Measurements from ENCODE around the gene ZBTB3. TPM values are rescaled to one million over a fixed set of nuclear protein-coding genes. Genes with fewer than 3 reads are reported as not detected.

ZBTB3 gene
- 1 to 10 TPM; 1.7 to 4.2 (median 2.9) TPM for polyA plus RNA-seq

DNA sequence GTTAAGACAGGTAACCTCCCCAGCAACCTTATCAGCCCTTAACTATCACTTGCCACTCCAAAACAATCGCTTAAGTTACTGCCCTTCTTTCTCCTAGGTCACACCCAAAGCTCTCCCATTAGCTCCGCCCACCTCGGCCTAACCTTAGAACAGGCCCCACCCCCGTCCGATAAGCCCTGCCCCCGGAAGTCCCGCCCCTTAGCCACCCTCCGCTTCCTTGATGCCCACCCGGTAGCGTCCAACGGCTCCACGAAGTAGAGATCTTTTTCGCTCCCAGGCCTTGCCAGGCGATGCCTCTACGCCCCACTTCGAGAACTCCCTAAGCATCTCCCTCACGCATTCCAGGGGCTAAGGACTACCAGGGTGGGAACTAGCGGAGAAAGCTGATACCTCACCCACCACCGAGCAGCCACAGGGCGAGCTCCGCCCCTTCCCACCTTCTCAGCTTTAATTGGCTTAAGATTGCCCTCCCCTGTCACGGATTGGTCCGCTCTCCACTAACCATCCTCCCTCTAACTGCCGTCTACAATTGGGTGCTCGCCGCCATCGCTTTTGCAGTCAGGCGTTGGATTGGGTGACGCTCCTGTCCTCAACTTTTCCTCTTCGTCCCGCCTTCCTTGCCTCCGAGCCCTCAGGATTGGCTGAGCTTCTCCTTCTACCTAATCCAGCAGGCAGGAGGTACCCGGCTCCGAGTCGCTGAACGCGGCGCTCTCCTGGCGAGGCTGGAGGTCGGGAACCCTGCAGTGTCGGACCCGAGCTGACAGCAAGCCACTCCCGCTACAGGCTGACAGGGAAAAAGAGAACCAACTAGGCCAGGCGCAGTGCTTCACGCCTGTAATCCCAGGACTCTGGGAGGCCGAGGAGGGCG lies at the start of gene ZBTB3:
TSS of gene ZBTB3 (minus strand) at position 425 of the 868 bp plus-strand sequence. CDS start 496 bp downstream, outside the sequence.
- H3K27ac ChIP-seq (ENCODE audit: low read depth, low read length): peak within 1 kb of the TSS; percentile 12
- 0 to 1% (median 1%) methylated on average over 45 to 47 of the region's 47 CpGs for WGBS, 3 donors

DNA sequence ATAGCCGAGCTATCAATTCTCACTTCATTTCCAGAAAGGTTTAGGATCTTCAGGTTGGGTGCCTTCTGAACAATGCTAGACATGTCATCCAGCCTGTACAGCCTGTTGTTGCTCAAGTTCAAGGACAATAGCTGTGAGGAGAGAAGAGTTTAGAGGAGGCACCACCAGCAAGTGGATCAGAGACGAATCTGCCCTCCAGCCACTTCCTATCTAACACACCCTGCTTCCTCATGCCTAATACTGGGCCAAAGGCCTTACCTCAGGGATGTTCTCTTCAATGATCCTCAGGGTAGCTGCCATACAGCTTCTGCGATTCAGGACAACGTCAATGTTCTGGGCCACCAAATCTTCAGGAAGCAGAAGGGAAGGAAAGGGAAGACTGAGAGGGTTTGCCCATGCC lies 47.1 kb upstream of the ZBTB3 start:
- H3K27ac ChIP-seq (ENCODE audit: low read depth, low read length): no peak overlapping the region
- WGBS, 3 donors: 80 to 86% (median 84%) methylated on average over 4 of the region's 4 CpGs

DNA sequence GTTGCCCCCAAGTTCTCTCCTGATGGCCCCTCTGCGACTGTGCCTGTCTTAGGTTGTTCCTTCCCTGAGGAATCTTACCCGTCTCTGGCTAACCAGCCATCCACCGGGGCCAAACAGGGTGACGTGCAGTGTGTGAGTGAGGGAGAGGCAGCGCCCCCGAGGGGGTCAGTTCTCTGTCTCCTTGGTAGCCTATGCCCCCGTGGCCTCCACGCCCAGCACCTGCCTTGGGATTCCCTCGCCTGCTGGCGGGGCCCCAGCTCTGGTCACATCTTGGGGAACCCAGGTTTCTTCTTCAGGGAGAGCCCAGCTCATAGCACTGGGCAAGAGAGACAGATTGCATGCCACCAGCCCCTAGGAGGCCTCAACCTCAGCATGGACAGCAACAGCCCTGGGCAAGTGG lies 45.5 kb upstream of the ZBTB3 start:
- no peak overlapping the region for H3K27ac ChIP-seq (ENCODE audit: low read depth, low read length)
- 92 to 95% (median 93%) methylated on average over 8 to 10 of the region's 10 CpGs for WGBS, 3 donors

DNA sequence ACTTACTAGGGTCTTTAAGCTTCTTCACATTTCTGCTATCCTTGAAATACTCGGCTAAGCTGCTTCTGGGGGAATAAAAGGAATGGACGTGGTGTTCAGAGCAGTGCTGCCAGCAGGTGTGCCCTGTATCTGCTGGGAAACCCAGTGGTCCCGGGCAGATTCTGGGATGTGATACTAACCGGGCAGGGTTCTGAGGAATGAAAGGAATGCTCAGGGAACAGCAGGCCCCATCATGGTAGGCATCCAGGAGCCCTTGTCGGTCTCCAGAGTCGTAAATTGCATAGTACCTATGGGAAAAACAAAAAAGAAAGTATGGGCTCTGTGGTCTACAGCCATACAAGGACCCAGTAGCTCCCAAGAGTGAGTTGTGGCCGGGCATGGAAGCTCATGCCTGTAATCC lies 42.3 kb upstream of the ZBTB3 start:
- 88 to 91% (median 89%) methylated on average over 7 of the region's 7 CpGs for WGBS, 3 donors
- H3K27ac ChIP-seq (ENCODE audit: low read depth, low read length): no peak overlapping the region

DNA sequence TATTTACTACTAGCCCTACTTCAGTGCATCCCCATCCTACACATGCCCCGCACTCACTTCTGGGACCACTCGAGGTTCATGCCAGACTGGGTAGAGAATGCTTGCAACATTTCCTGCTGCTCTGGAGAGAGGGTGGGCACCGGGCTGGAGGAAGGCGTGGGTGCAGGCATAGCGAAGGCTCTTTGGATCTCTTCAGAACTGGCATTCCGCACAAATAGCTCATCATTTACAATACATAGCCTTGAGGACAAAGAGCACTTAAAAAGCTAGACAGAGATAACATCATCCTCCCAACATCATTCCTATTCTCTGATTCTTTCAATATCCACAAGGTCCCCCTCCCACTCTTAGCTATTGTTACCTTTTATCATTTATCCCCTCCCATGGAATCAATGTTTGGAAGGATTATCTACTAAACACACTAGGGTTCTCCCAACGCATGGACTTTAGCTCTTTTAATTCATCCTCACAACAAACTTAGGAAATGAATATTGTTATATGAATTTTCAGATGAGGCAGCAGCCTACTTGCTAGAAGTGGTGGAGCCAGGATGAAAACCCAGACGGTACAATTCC lies 40.3 kb upstream of the ZBTB3 start:
- 75 to 91% (median 81%) methylated on average over 8 of the region's 8 CpGs for WGBS, 3 donors
- H3K27ac ChIP-seq (ENCODE audit: low read depth, low read length): no peak overlapping the region

DNA sequence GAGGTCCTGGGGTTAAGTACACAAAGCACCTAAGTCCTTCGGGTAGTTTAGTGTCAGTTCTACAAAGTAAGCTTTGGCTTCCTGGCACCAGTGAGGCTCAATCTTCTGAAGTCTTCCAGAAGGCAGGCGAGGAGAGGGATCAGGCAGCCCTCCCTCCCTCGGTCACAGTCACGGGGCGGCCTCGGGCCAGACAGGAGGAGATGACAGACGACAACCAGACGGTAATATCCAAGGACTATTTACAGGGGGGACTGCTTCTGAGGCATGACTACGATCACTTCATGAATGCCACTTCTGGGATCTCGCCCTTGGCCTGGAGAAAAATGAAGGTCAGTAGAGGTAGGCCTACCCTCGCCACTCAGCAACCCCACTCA lies 38.2 kb upstream of the ZBTB3 start:
- H3K27ac ChIP-seq (ENCODE audit: low read depth, low read length): no peak overlapping the region
- 23 to 33% (median 28%) methylated on average over 11 of the region's 11 CpGs for WGBS, 3 donors

DNA sequence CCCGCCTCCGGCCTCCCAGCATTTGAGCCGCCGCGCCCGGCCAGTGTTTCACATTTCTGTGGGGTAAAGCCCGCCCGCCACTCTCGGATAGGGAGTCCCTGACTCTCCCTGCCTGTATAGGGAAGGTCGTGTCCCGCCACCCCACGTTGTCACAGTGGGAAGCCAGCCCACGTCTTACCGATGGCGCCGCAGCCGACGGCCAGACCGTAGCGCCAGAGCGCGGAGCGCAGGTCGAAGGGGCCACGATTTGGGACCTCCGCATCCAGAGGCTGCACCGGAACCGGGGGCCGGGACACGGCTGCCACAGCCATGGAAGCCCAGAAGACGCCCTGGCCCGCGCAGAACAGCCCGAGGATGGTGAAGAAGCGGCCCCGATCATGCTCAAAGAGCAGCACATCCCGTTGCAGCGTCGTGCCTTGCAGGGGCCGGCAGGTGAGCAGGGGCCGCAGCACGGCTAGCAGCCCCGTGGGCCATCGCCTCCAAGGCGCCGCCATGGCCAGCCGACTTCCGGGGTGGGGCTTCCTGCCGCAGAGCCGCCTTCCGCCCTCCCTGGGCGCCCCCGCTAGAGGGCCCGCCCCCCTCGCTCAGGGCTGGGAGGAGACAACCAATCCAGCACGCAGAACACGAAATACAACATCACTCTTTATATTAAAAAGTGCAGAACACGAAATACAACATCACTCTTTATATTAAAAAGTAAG lies 37.7 kb upstream of the ZBTB3 start, which contains the start of gene TMEM223:
TSS of gene TMEM223 (minus strand) at position 506 of the 701 bp plus-strand sequence. CDS start at position 494, 12 bp downstream.
- WGBS, 3 donors: 0% methylated on average over 57 to 58 of the region's 58 CpGs

DNA sequence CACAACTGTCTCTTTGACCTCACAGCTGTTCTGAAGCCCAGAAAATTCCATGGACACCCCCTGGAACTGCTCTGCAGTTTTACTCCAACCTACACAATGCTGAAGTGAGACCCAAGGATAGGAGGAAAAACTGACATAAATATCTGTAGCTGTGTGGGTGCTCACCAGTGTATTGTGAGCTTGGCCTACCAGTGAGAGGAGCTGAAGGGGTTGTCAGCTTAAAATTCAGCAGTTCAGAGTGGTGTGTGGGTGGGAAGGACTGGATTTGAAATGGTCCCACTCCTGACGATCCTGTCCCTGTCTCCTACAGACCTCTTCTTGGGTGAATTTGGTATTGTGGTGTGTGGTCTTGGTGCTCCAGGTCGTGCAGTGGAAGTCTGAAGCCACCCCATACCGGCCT lies 35.6 kb upstream of the ZBTB3 start:
- 64 to 68% (median 65%) methylated on average over 3 of the region's 3 CpGs for WGBS, 3 donors
- no peak overlapping the region for H3K27ac ChIP-seq (ENCODE audit: low read depth, low read length)

More for the DNA sequence above, 37.7 kb upstream of the ZBTB3 start, which contains the start of gene TMEM223:
- no peak within 1 kb of the TSS for H3K27ac ChIP-seq (ENCODE audit: low read depth, low read length)

DNA sequence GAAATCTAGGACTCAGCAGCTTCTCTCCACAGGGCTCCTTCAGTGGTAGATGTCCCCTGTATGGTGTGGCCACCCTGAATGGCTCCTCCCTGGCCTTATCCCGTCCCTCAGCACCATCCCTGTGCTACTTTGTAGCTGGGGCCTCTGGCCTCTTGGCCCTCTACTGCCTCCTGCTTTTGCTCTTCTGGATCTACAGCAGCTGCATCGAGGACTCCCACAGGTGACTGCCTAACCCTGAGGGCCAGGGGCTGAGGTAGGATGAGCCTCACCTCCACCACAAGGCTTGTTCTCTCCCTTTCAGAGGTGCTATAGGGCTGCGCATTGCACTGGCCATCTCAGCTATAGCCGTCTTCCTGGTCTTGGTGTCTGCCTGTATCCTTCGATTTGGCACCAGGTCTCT lies 35.0 kb upstream of the ZBTB3 start:
- 65 to 79% (median 77%) methylated on average over 5 of the region's 5 CpGs for WGBS, 3 donors
- no peak overlapping the region for H3K27ac ChIP-seq (ENCODE audit: low read depth, low read length)

DNA sequence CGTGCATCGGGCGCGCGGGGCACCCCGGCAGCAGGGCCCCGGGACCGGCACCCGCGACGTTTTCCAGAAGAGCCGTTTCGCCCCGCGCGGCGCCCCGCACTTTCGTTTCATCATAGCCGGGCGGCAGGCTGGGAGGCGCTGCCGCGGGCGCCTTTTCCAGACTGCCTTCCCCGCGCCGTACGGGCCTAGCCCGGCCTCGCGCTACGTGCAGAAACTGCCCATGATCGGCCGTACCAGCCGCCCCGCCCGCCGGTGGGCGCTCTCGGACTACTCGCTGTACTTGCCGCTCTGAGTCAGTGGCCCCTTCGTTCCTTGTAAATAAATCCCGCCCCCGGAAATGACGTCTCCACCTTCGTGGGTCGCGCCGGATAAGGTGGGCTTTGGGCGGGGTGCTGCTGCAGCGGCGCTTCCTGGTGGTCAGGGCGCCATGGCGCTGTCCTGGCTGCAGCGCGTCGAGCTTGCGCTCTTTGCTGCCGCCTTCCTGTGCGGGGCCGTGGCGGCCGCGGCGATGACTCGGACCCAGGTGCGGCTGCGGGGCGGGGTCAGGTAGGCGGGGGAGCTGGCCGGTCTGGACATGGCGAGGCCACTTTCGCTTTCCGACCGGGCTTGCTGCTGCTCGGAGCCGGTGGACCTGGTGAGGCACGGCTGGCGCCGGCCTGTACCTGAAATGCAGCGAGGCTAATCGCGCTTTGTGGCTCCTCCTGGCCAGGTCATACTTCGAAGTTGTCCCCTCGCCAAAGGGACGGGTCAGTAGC lies 33.2 kb upstream of the ZBTB3 start, which contains the start of gene TMEM179B:
TSS of gene TMEM179B (plus strand) at position 398 of the 755 bp plus-strand sequence. CDS start at position 428, 30 bp downstream.
- WGBS, 3 donors: 0 to 1% (median 0%) methylated on average over 87 to 88 of the region's 88 CpGs
- H3K27ac ChIP-seq (ENCODE audit: low read depth, low read length): peak within 1 kb of the TSS; percentile 58

DNA sequence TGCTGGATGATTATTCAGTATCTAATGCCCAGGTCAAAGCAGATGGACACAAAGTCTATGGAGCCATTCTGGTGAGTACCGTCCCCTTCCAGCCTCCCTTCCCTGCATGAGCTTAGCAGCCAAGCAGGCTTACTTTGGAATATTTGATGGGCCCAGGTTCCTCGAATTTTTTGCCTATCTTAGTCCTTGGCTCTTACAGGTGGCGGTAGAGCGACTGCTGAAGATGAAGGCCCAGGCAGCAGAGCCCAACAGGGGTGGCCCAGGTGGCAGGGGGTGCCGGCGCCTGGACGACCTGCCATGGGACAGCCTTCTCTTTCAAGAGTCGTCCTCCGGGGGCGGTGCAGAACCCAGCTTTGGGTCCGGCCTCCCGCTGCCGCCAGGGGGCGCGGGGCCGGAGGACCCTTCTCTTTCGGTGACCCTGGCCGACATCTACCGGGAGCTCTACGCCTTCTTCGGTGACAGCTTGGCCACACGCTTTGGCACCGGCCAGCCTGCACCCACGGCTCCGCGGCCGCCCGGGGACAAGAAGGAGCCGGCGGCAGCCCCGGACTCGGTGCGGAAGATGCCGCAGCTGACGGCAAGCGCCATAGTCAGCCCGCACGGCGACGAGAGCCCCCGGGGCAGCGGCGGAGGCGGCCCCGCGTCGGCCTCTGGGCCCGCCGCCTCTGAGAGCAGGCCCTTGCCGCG lies 32.5 kb upstream of the ZBTB3 start:
- WGBS, 3 donors: 1 to 2% (median 1%) methylated on average over 50 to 51 of the region's 51 CpGs

DNA sequence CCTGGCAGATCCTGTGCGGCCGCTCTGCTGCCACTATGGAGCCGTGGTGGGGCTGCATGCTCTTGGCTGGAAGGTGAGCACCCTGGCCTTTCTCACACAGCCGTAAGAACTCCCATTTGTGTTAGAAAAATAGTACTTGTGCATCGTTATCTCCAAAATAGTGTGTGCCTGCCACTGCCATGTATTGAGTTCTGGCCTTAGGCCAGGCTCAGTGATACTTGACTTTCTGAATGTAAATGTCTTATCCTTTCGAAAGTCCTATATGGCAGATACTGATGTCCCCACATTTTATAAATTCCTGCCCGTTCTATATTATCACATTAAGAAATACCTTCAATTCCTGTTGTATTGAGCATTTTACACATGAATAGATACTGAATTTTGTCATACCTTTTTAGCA lies 28.8 kb upstream of the ZBTB3 start:
- 91 to 95% (median 94%) methylated on average over 7 of the region's 7 CpGs for WGBS, 3 donors
- no peak overlapping the region for H3K27ac ChIP-seq (ENCODE audit: low read depth, low read length)

More for the DNA sequence above, 32.5 kb upstream of the ZBTB3 start:
- peak overlapping the region; percentile 58 for H3K27ac ChIP-seq (ENCODE audit: low read depth, low read length)

DNA sequence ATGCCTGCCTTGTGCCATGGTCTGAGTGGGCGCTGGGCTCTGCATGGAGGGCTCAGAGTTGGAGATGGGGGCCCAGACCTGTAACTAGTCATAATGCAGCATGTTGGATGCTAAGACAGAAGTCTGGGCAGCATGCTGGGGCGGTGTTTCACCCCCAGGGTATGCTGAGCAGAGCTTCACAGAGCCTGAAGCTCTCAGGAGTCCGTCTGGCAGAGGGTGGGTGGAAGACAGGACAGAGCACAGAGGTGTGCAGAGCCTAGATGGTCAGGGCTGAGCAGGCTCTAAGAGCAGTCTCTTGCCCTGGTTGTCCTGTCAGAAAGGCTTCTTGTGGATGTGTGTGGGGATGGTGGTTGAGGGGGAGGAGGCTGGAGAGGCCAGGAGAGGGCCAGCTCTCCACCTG lies 24.5 kb upstream of the ZBTB3 start:
- WGBS, 3 donors: 94 to 96% (median 95%) methylated on average over 3 of the region's 3 CpGs
- H3K27ac ChIP-seq (ENCODE audit: low read depth, low read length): no peak overlapping the region

DNA sequence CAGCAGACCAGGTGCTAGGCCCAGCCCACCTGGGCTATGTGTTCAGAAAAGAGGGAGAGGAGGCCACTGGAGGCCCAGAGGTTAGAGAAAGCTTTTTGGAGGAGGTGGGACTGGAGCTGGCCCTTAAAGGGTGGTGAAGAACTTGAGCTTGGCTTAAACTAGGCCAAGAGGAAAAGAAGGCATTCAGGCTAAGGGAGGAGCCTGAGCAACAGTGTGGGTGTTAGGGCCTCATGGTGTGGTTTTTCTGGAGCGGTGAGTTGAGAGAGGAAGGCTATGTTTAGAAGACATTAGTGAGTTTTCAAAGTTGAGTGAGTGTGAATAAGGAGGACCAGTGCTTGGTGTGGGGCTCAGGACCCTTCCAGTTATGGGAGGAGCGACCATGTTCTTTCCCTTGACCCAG lies 23.4 kb upstream of the ZBTB3 start:
- H3K27ac ChIP-seq (ENCODE audit: low read depth, low read length): no peak overlapping the region
- WGBS, 3 donors: 86 to 97% (median 93%) methylated on average over 2 of the region's 2 CpGs

DNA sequence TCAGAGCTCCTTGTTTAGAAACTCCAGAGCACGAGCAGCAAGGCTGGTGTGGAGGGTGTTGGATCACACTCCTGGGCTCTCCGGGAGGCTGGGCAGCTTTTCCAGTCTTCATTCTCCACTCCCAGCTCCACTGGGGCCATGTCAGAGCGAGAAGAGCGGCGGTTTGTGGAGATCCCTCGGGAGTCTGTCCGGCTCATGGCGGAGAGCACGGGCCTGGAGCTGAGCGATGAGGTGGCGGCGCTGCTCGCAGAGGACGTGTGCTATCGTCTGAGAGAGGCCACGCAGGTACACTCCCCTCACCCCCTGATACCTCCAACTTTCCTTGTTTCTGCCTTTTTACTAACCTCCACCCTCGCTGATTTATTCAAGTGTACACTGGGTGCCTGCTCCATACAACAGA lies 21.7 kb upstream of the ZBTB3 start:
- 93 to 94% (median 93%) methylated on average over 17 of the region's 17 CpGs for WGBS, 3 donors
- no peak overlapping the region for H3K27ac ChIP-seq (ENCODE audit: low read depth, low read length)

DNA sequence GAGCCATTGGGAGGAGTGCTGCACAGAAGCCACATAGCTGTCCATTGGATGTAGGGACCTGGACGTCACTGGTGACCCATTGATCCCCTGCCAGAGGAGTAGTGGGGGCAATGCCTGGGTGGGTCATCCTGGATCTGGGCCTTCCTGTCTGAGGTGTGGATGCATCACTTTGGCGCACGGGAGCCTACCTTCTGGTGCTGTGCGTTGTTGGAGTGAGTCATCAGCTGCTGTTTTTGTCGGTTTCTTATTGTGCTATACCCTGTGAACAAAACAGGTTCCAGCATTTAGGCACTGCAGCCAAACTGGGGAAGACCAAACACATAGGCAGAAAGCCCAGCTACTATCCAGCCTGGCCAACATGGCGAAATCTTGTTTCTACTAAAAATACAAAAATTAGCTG lies 20.4 kb upstream of the ZBTB3 start:
- 86 to 91% (median 89%) methylated on average over 6 of the region's 6 CpGs for WGBS, 3 donors
- H3K27ac ChIP-seq (ENCODE audit: low read depth, low read length): no peak overlapping the region

DNA sequence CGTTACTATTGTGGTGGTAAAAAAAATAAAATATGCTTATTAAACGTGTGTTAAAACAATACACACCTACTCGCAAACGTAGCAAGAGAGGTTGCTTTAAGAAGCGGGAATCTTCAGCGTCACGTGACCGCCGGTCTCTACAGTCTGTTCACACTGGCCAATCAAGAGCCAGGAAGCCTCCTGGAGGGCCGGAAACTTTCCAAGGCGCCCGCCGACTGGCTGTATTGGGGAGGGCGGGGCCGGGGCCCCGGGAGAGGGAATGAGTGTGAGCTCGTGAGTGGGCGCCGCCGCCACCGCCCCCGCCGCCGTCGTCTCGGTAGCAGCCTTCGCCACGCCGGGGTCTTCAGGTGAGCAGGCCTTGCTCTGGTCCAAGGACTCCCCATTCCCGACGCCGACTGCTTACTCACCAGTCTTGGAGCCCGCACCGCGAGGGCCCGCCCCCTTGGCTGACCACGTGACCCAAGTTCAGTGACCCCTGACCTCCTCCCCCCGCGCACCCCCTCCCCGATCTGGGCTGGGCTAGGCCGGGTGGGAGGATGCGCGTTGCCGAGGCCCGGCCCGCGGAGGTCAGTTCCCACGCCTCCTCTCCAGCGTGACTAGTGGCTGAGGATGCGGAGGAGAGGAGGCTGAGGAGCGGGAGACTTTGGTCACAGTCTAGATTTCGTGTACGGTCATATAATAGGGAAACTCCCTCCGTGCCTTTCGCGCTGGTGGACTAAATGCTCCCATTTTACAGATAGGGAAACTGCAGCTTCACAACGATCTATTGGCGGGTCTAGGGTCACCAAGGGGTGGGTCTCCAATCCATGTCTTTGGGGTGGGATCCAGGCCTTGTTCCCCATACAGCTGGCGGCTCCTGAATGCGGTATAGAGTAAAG lies 17.4 kb upstream of the ZBTB3 start, which contains the start of gene TAF6L:
TSS of gene TAF6L (plus strand) at position 253 of the 878 bp plus-strand sequence. CDS start 4,388 bp downstream, outside the sequence.
- 2 to 3% (median 2%) methylated on average over 55 to 60 of the region's 60 CpGs for WGBS, 3 donors
- peak within 1 kb of the TSS; percentile 74 for H3K27ac ChIP-seq (ENCODE audit: low read depth, low read length)

Data from adipose tissue (tissue), 3 donors.